Ovary (tissue), 3 donors: Measurements from ENCODE around the gene RNASE3.

ENCODE experiments used
- EP300 ChIP-seq: sonication (generic); formaldehyde crosslinking; IDR thresholded peaks from one replicate; pipeline ENCODE4 v1.6.1; 2017; ENCODE audit warnings: antibody characterized with exemption
- POLR2A ChIP-seq: fragments of 450-650 bp; IDR thresholded peaks from one replicate; pipeline ENCODE4 v1.6.1; 2017; ENCODE audit warnings: antibody characterized with exemption, mild to moderate bottlenecking, moderate library complexity
- TF ChIP-seq, protein P1 (sequence below), 3 donors: fragments of 450-650 bp in 2 of 3; fragments of 200-600 bp in 1 of 3; IDR thresholded peaks; one replicate each; pipeline versions ENCODE4 v1.5.1 to v1.8.0; 2016 to 2022; ENCODE audit warnings: antibody characterized with exemption in 3 of 3, mild to moderate bottlenecking in 1 of 3
- donor health status: DM: no; HTN: no; CAD: no.

DNA sequence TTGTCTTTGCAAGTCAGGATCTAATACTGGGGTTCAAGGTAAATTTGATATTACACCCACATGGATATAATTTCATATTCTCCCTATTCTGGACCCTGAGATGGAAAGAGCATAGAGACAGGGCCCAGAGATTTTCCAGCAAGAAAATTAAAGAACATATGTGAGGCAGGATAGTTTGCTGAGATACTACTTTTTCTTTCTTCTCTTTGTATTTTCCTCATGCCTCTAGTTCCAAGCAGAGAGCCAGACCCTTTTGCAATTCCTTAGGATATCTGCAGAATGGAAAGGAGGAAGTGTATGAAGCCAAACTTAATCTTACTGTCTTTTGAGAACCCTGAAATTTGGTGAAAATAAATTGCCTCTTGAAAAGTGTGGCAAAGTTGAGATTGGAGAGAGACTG is 34.0 kb upstream of the RNASE3 start:
- TF ChIP-seq, protein P1, sequence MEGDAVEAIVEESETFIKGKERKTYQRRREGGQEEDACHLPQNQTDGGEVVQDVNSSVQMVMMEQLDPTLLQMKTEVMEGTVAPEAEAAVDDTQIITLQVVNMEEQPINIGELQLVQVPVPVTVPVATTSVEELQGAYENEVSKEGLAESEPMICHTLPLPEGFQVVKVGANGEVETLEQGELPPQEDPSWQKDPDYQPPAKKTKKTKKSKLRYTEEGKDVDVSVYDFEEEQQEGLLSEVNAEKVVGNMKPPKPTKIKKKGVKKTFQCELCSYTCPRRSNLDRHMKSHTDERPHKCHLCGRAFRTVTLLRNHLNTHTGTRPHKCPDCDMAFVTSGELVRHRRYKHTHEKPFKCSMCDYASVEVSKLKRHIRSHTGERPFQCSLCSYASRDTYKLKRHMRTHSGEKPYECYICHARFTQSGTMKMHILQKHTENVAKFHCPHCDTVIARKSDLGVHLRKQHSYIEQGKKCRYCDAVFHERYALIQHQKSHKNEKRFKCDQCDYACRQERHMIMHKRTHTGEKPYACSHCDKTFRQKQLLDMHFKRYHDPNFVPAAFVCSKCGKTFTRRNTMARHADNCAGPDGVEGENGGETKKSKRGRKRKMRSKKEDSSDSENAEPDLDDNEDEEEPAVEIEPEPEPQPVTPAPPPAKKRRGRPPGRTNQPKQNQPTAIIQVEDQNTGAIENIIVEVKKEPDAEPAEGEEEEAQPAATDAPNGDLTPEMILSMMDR (IDR thresholded peaks at IDR 0.05): no peak
- no peak for TF ChIP-seq POLR2A
- no peak for TF ChIP-seq EP300
